Stimulated activated CD4-positive, alpha-beta T cell treated with anti-CD3 and anti-CD28 coated beads, Interleukin-2, amount 100 ng/mL, for 48 hours (primary cell): Measurements from ENCODE around the gene CNTN5.

Experiments used
- DNase-seq, 2 donors: peaks; one replicate each; pipeline ENCODE4 v3.0.0-alpha.2; 2020

Gene CNTN5

DNA sequence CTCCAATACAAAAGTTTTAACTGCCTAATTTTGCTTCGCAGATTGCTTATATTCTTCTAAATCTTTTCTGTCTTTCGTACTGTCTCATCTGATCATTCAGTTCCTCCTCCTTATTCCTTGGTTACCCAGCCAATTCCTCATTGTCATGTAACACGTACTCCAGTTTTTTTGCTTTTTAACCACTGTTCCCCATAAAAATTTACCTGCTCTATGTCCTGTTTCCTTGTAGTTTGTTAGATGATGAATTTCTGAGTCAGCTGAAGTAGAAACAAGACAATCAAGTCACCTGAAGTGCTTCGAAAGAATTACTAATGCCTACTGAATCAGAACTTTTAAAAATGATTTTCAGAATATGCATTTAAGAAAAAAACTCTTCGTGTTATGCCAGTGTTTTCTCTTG, 150.6 kb downstream of the CNTN5 start:
- DNase-seq: no peak

DNA sequence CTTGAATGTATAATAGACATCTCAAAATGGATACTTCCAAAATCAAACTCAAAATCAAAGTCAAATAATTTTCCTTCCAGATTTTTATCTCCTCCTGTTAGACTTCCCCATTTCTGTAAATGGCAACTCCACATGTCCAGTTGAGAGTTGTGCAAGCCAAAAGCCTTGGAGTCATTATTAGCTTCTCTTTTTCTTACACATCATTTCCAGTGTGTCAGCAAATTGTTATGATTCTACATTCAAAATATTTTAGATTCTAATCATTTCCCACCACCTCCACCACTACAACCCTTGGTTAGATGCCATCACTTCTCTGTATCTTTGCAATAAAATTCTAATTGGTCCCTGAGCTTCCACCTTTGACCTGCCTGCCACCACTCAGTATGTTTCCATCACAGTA, 155.7 kb downstream of the CNTN5 start:
- DNase-seq: no peak

- DNase-seq: no peak
These were observed 156.7 kb downstream of the CNTN5 start for GRCh38 chr11:99177446-99177845.

GRCh38 chr11:99184146-99184545, 163.4 kb downstream of the CNTN5 start:
- DNase-seq: no peak

DNA sequence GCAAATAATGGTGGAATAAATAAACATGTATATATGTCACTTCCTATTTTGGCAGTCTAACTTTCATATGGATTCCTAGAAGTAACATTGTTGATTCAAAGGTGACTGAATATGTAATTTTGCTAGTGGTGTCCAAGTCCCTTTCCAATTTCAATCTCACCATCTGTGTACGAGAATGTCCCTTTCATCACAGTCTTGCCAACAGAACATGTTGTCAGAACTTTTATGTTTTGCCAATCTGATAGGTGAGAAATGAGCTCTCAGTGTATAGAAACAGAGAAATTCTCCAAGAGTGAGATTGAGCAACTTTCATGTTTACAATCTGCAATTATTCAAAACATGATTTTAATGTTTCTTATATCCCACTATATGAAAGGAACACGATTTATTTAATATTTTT, 167.5 kb downstream of the CNTN5 start:
- no peak for DNase-seq

DNA sequence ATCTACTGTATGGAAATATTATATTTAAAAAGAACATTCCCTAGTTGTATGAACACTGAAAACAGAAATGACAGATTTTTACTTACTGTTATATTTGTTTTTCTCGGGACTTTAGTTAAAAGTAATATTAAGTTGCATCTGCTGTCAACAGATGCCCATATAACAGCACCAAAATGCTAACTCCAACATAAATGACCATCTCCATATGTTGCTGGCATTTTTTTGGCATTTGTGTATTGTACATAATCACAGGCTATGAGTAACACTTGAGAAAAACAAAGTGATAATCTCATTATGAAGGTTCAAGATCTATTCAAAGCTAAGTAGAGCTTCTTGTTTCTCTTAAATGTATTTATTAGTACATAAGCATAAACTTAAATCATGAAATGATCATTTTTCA, 172.0 kb downstream of the CNTN5 start:
- DNase-seq: no peak

GRCh38 chr11:99197477-99197876, 176.7 kb downstream of the CNTN5 start:
- no peak for DNase-seq

GRCh38 chr11:99198215-99198614, 177.5 kb downstream of the CNTN5 start:
- no peak for DNase-seq

DNA sequence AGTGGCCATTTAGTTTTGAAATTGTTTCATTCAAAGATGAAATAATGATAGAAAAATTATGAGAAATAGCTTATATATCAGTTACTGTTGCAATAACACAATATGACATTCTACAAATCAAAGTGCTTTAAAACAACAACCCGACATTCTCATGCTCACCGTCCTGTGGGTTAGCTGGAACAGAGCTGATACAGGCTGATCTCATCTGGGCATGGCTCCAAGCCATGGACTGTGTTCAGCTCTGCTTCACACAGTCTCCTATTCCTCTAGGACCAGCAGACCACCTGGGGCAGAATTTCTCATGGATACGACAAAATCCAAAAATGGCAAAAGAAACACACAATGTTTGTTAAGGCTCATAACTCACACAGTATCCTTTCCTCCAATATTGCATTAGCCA, 178.6 kb downstream of the CNTN5 start:
- DNase-seq: no peak

GRCh38 chr11:99200720-99201119, 180.0 kb downstream of the CNTN5 start:
- no peak for DNase-seq

GRCh38 chr11:99208813-99209212, 188.1 kb downstream of the CNTN5 start:
- DNase-seq: no peak

DNA sequence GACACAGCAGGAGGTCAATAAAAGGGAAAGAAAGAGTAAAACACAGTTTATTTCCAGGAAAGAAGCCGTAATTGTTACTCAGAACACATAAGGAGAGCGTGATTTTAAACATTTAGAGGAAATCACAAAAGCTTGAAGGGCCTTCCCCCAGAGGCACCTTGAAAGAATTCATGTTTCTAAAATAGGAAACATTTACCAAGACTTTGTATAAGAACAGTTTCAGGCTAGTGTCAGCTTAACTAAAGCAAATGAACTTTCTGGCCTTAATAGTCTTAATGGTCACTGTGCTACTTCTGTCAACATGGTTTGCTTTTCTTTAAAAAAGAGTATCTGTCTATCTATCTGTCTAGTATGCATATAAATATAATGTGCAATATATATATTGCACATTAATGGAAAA, 208.8 kb downstream of the CNTN5 start:
- no peak for DNase-seq

DNA sequence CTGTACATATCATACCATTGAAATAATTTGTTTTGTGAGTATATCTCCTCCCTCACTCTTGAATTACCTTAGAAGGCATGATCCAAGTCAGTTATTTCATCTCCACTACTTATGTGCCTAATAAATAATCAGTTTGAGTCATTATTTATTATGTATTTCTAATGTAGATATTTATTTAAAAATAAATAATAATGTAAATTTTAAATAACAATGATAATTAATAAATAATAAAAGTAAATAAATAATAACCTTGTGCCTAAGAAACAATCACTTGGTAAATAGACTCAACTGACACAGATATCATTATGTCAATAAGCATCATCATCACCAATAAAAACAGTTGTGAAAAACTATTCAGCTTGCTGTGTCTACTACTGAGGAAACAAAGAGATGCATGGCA, 213.8 kb downstream of the CNTN5 start:
- no peak for DNase-seq

GRCh38 chr11:99238401-99238800, 217.7 kb downstream of the CNTN5 start:
- no peak for DNase-seq

DNA sequence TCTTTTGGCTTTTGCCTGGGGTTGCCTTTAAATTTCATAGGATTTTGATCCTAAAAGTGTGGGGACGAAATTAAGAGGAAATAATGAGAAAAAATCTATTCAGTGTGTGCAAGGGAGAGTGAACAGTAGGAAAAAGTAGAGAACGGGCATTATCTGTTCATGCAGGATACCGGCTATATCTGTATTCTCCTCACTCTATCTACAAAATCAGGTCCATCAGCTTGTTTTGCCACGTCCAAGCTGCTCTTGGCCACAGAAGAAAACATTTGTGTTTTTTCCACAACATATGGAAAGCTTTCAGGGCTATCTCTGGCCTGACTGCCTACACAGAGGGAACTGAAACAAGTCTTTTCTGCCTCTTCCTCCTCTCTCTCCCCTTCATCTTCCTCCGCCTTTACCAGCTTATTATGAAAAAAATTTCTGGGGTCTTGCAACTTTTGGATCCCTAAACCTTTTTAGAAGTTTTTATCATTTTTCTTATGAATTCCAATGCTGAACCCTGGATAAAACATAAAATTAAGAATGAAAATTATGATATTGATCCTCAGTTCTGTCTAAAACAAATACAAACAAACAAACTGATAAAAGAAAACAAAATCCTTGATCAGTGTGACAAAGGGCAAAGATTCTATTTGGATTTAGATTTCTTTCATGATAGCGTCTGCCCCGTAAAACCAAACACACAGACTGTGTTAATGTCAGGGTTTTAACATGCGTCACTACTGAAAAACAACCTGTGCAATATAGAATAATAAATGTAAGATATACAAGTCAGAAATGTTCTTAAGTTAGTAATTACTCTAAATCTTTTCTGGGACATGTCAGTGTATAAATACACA, 219.7 kb downstream of the CNTN5 start:
- DNase-seq: no peak

DNA sequence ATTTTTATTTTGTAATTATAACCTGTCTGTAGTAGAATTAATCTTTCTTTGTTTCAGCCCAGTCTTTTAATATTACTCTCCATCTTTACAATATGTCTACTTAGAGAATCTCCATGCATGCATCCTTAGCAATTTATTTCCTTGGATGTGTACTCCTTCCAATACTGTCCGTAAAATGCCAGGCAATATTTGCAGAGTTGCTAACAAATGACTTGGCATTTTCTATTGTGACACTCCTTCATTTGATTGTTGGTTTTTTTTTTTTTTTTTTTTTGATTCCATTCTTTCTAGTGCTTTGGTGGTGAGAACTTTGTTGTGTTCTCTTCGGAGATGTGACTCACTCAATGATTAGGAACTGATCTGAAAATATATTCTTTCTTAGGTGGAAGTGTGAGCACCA, 220.3 kb downstream of the CNTN5 start:
- no peak for DNase-seq

DNA sequence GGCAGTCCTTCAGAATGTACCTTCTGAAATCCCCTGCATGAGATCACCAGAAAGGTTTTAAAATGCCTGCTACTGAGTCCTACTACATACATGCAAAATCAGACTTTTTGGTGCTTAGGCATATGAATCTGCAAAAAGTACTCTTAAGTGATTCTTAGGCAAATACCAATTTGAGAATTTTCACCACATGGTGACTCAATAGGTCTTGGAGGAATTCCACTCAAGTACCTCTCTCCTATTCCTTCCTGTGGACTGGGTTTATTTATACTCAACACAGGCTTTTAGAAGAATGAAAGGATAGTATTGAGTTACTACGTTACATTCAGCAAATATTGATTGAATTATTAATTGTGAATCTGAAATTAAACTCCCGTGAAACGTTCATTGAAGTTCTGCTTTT, 223.9 kb downstream of the CNTN5 start:
- DNase-seq: no peak

DNA sequence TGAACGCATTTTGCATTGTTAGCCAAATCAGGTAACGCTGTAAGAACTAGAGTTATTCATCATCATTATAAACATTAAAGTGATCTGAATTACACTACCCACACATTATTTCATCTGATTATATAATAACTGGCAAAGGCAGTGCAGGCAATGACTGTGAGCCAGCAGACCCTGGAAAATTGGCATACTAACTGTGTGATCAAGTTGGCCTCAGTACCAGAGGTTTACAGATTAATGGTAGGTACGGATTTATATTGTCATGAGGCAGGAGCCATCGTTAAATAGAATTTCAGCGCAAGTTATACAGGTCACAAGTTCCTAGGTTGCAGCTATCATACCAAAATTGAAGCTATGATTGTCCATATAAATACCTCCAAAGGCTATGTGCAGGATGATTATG, 225.4 kb downstream of the CNTN5 start:
- no peak for DNase-seq

GRCh38 chr11:99256614-99257013, 235.9 kb downstream of the CNTN5 start:
- no peak for DNase-seq

GRCh38 chr11:99257131-99257530, 236.4 kb downstream of the CNTN5 start:
- DNase-seq: no peak

DNA sequence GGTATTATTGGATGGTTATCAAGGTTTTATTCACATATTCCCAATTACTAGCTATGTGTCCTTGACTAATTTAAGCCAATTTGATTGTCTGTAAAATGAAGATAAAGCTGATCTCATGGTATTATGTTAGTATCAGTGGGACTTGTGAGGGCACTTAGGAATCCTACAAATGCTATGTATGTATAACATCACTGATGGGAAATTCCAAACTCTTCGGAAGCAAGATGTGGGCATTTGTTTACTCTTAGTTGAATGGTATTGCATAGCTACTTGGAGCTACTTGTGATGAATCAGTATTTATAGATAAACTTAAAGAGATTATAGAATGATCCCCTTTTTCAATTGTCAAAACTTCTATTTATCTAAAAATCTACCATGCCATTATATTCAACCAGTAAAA, 239.9 kb downstream of the CNTN5 start:
- DNase-seq: no peak

GRCh38 chr11:99268886-99269285, 248.1 kb downstream of the CNTN5 start:
- no peak for DNase-seq

DNA sequence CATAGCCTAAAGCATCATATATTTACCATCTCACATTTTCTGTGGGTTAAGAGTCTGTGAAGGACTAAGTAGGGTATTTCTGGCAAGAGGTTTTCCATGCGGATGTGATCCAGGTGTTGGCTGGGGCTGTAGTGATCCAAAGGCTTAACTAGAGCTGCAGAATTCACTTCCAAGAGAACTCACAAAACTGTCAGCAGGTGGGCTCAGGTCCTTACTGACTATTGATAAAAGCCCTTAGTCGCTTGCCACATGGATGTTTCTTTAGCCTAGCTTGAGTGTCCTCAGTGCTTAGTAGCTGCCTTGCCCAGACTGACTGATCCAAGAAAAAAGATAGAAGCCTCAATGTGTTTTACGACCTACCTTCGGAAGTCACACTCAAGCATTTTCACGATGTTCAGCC, 250.8 kb downstream of the CNTN5 start:
- no peak for DNase-seq

- DNase-seq: no peak
These were observed 254.8 kb downstream of the CNTN5 start for GRCh38 chr11:99275521-99275920.

DNA sequence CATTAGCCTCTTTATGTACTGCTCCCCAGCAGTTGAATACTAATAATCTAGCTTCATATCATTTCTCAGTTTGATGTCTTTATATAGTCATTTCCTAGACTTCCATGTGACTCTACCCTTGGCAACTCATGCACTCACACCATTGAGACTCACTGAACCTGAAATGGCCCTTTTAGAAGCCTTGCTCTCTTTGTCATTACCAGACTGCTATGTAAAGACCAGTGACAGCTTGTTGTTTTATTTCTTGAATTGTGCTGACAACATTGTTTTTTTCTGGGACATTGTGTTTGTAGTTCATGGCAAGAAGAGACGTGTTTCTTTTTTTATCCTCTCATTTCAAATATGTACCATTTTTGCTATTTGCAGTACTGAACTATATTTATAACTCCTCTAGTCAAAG, 256.5 kb downstream of the CNTN5 start:
- no peak for DNase-seq
